B cell (primary cell): Measurements from ENCODE around the gene BCAS4. TPM values are rescaled to one million over a fixed set of nuclear protein-coding genes. Genes with fewer than 3 reads are reported as not detected.

Source experiments
- ATAC-seq: fragments of 200-7000 bp; cut with Tn5 transposase; one replicate; pipeline ENCODE4 v1.10.0; 2021; ENCODE audit warnings: low read depth, mild to moderate bottlenecking, moderate number of reproducible peaks, moderate library complexity
- CTCF ChIA-PET: fragments of 350-600 bp; sonication (Branson Sonifier 250); formaldehyde crosslinking; loops from one replicate; lab custom pipeline; 2021; ENCODE audit warnings: antibody characterized with exemption, inconsistent platforms; lab: Charles Lee
- POLR2A ChIA-PET: fragments of 350-600 bp; sonication (Branson Sonifier 250); formaldehyde crosslinking; loops from one replicate; lab custom pipeline; 2021; ENCODE audit warnings: antibody characterized with exemption; lab: Charles Lee
- DNase-seq: peaks from one replicate; pipeline ENCODE4 v3.0.0; 2013
- H2AFZ ChIP-seq: 2 replicates; pipeline ENCODE4 v1.6.1; 2012; ENCODE audit warnings: mild to moderate bottlenecking, low read depth, low read length; ENCODE audit not compliant: insufficient read depth, poor library complexity, severe bottlenecking
- H3K27ac ChIP-seq, 2 donors: 1 replicate in 1 of 2; 2 replicates in 1 of 2; pipeline ENCODE4 v1.5.1; 2012 to 2013; ENCODE audit warnings: low read length in 2 of 2, mild to moderate bottlenecking in 2 of 2, moderate library complexity in 1 of 2
- H3K27me3 ChIP-seq, 4 experiments: fragments of 200-600 bp in 1 of 4; sonication (generic) in 1 of 4; replicated peaks in 1 of 4; 1 replicate in 2 of 4; 2 replicates in 2 of 4; pipeline versions ENCODE4 v1.6.1 to v1.7.0; 2013 to 2016; ENCODE audit warnings: low read length in 3 of 4, mild to moderate bottlenecking in 2 of 4, mixed read lengths in 1 of 4, moderate library complexity in 1 of 4; ENCODE audit not compliant: insufficient read depth in 4 of 4, control insufficient read depth in 3 of 4; ENCODE audit errors: control extremely low read depth in 1 of 4
- H3K36me3 ChIP-seq, 2 experiments: replicated peaks in 1 of 2; 1 replicate in 1 of 2; 2 replicates in 1 of 2; pipeline versions ENCODE4 v1.6.1 to v1.7.1; 2013; ENCODE audit warnings: low read length in 1 of 2; ENCODE audit not compliant: insufficient read depth in 2 of 2, control insufficient read depth in 1 of 2; ENCODE audit errors: control extremely low read depth in 1 of 2, extremely low read depth in 1 of 2
- H3K4me1 ChIP-seq, 2 donors: fragments of 200-600 bp in 1 of 2; sonication (generic) in 1 of 2; 1 replicate in 1 of 2; 2 replicates in 1 of 2; pipeline versions ENCODE4 v1.5.1 to v1.6.1; 2013 to 2017; ENCODE audit warnings: low read length in 2 of 2; ENCODE audit not compliant: control insufficient read depth in 2 of 2, insufficient read depth in 2 of 2
- H3K4me2 ChIP-seq: replicated peaks from 2 replicates; pipeline ENCODE3; 2012; ENCODE audit warnings: mild to moderate bottlenecking, low read depth, low read length; ENCODE audit not compliant: poor library complexity, severe bottlenecking
- H3K4me3 ChIP-seq, 5 experiments: fragments of 200-600 bp in 1 of 5; sonication (generic) in 1 of 5; 1 replicate in 3 of 5; 2 replicates in 2 of 5; pipeline versions ENCODE4 v1.5.1 to v1.7.0; 2011 to 2016; ENCODE audit warnings: low read length in 4 of 5, mild to moderate bottlenecking in 4 of 5, low read depth in 2 of 5, control low read depth in 1 of 5, moderate library complexity in 1 of 5; ENCODE audit not compliant: insufficient read depth in 1 of 5; ENCODE audit errors: control extremely low read depth in 1 of 5, extremely low read depth in 1 of 5
- H3K79me2 ChIP-seq: fragments of 200-600 bp; sonication (generic); one replicate; pipeline ENCODE4 v1.6.0; 2016; ENCODE audit warnings: low read length; ENCODE audit not compliant: control insufficient read depth, insufficient read depth
- H3K9ac ChIP-seq: fragments of 200-600 bp; sonication (generic); 2 replicates; pipeline ENCODE4 v1.6.1; 2017; ENCODE audit warnings: mild to moderate bottlenecking, low read length, moderate library complexity
- H3K9me3 ChIP-seq, 3 donors: one replicate each; pipeline versions ENCODE4 v1.6.1 to v1.7.1; 2013; ENCODE audit warnings: low read length in 2 of 3; ENCODE audit not compliant: control insufficient read depth in 2 of 3, insufficient read depth in 1 of 3; ENCODE audit errors: control extremely low read depth in 1 of 3
- H4K20me1 ChIP-seq: 2 replicates; pipeline ENCODE4 v1.6.0; 2012; ENCODE audit warnings: mild to moderate bottlenecking, low read length; ENCODE audit not compliant: insufficient read depth, control insufficient read depth, poor library complexity, severe bottlenecking
- H3K27ac Mint-ChIP-seq: one replicate; pipeline ENCODE4 v1.8.0; 2021; ENCODE audit warnings: mixed read lengths
- H3K27me3 Mint-ChIP-seq: one replicate; pipeline ENCODE4 v1.8.0; 2021; ENCODE audit warnings: mixed read lengths
- H3K4me1 Mint-ChIP-seq: one replicate; pipeline ENCODE4 v1.8.0; 2021; ENCODE audit warnings: mixed read lengths
- H3K4me3 Mint-ChIP-seq: one replicate; pipeline ENCODE4 v1.8.0; 2021; ENCODE audit warnings: mixed read lengths
- H3K9me3 Mint-ChIP-seq: one replicate; pipeline ENCODE4 v1.8.0; 2022; ENCODE audit warnings: mixed read lengths; ENCODE audit not compliant: insufficient read depth
- CTCF ChIP-seq: fragments of 200-600 bp; IDR thresholded peaks from one replicate; pipeline ENCODE4 v1.8.0; 2022; ENCODE audit warnings: antibody characterized with exemption, mild to moderate bottlenecking
- EZH2 ChIP-seq: IDR thresholded peaks from 2 replicates; pipeline ENCODE4 v1.6.1; 2012; ENCODE audit warnings: borderline replicate concordance, low read depth, mild to moderate bottlenecking, moderate library complexity, low read length; ENCODE audit not compliant: insufficient read depth, poor library complexity, severe bottlenecking
- WGBS: methylation state at CpG from one replicate; pipeline ENCODE4 v1.1.5; 2013; ENCODE audit warnings: missing lambda C conversion rate; ENCODE audit not compliant: insufficient coverage; 5-methylcytosine and 5-hydroxymethylcytosine counted together
- intact Hi-C: fragments of 100-400 bp; cut with micrococcal nuclease; formaldehyde crosslinking; loops from one replicate; pipeline ENCODE4 v1.10.0; 2022
- polyA plus RNA-seq: library from polyadenylated mRNA; depleted of rRNA; stranded (reverse); fragments of >200 nt; gene quantifications from 2 replicates; pipeline ENCODE4 v1.2.3, GENCODE V29; 2012
- total RNA-seq, 2 donors: library from RNA; stranded (reverse); fragments of 120-200 nt in 1 of 2; gene quantifications; 1 replicate in 1 of 2; 2 replicates in 1 of 2; pipeline versions ENCODE4 v1.2.3 to v1.2.4, GENCODE V29; 2013 to 2022

Gene BCAS4
- total and polyA plus RNA-seq, 2 donors (not counting 1 experiment from before 2014, with no cell fraction given), result 44.8 to 88.2 TPM

GRCh38 chr20:50874111-50874757 lies 79.4 kb downstream of the BCAS4 start:
- H3K4me1 ChIP-seq, result peaks cover 10 to 32% of the 10 kb centered on the region in 2 donors
- POLR2A ChIA-PET, result no interaction called here
- no peaks in the 10 kb centered on the region for H3K27me3 Mint-ChIP-seq
- H3K36me3 ChIP-seq, result peaks cover 0 to 46% of the 10 kb centered on the region in 2 experiments
- H3K27ac ChIP-seq, result no peak overlapping the region
- no peak for ATAC-seq
- no peak overlapping the region for H3K4me3 Mint-ChIP-seq
- intact Hi-C loops, result no loop called here
- peaks cover 31% of the 10 kb centered on the region for H3K79me2 ChIP-seq
- no peak overlapping the region for H3K4me3 ChIP-seq
- WGBS, result 95% methylated on average over 10 of the region's 10 CpGs
- peak overlapping the region; percentile 59 for H3K27ac Mint-ChIP-seq
- CTCF ChIA-PET, result interaction anchor here (2.1 kb wide), 1 partner anchor 10 kb away, joined by 5 read pairs; no protein-coding TSS in a partner anchor
- peaks cover 36% of the 10 kb centered on the region for H4K20me1 ChIP-seq
- no peaks in the 10 kb centered on the region for H3K9me3 Mint-ChIP-seq
- TF ChIP-seq CTCF (no peak), EZH2 (no peak)
- no peak overlapping the region for H2AFZ ChIP-seq
- H3K9me3 ChIP-seq, result no peaks in the 10 kb centered on the region
- peaks cover 21% of the 10 kb centered on the region for H3K4me1 Mint-ChIP-seq
- no peak overlapping the region for H3K9ac ChIP-seq
- no peaks in the 10 kb centered on the region for H3K27me3 ChIP-seq
- no peak for DNase-seq
- no peak overlapping the region for H3K4me2 ChIP-seq
